Measurements from ENCODE around the gene TMSB4X.

- TF ChIP-seq, protein P1, sequence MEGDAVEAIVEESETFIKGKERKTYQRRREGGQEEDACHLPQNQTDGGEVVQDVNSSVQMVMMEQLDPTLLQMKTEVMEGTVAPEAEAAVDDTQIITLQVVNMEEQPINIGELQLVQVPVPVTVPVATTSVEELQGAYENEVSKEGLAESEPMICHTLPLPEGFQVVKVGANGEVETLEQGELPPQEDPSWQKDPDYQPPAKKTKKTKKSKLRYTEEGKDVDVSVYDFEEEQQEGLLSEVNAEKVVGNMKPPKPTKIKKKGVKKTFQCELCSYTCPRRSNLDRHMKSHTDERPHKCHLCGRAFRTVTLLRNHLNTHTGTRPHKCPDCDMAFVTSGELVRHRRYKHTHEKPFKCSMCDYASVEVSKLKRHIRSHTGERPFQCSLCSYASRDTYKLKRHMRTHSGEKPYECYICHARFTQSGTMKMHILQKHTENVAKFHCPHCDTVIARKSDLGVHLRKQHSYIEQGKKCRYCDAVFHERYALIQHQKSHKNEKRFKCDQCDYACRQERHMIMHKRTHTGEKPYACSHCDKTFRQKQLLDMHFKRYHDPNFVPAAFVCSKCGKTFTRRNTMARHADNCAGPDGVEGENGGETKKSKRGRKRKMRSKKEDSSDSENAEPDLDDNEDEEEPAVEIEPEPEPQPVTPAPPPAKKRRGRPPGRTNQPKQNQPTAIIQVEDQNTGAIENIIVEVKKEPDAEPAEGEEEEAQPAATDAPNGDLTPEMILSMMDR (IDR thresholded peaks at IDR 0.05): no peak
- TF ChIP-seq NR3C1 (CRISPR knock-in tag; conservative IDR thresholded peaks at IDR 0.05; ENCODE audit: low read depth) (no peak), JUN (CRISPR knock-in tag; IDR thresholded peaks at IDR 0.05) (no peak), ATF3 (CRISPR knock-in tag; conservative IDR thresholded peaks at IDR 0.05) (no peak), ELF4 (CRISPR knock-in tag; IDR thresholded peaks at IDR 0.05; ENCODE audit: low read depth) (no peak)
- TF ChIP-seq, protein P2, sequence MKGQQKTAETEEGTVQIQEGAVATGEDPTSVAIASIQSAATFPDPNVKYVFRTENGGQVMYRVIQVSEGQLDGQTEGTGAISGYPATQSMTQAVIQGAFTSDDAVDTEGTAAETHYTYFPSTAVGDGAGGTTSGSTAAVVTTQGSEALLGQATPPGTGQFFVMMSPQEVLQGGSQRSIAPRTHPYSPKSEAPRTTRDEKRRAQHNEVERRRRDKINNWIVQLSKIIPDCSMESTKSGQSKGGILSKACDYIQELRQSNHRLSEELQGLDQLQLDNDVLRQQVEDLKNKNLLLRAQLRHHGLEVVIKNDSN (CRISPR knock-in tag; IDR thresholded peaks at IDR 0.05): no peak
Observed at GRCh38 chrX:13009844-13010243, 34.9 kb downstream of the TMSB4X start.
